Prostate gland (tissue), 2 donors: ENCODE measurements around the gene NXPH1. TPM values are rescaled to one million over a fixed set of nuclear protein-coding genes. Genes with fewer than 3 reads are reported as not detected.

Source experiments
- DNase-seq: peaks from one replicate; pipeline ENCODE4 v3.0.0-alpha.2; 2019; ENCODE audit warnings: low spot score
- H3K27ac ChIP-seq, 2 donors: fragments of 200-600 bp; sonication (generic); 2 replicates each; pipeline ENCODE4 v1.5.1; 2017 to 2019
- H3K27me3 ChIP-seq: fragments of 200-600 bp; sonication (generic); replicated peaks from 2 replicates; pipeline ENCODE4 v1.5.1; 2019; ENCODE audit not compliant: insufficient read depth
- H3K36me3 ChIP-seq, 2 donors: fragments of 200-600 bp; sonication (generic); 1 replicate in 1 of 2; 2 replicates in 1 of 2; pipeline versions ENCODE4 v1.5.1 to v1.8.1; 2017 to 2019
- H3K4me1 ChIP-seq: fragments of 200-600 bp; sonication (generic); replicated peaks from 2 replicates; pipeline ENCODE4 v1.5.1; 2019
- H3K4me3 ChIP-seq, 2 donors: fragments of 200-600 bp; sonication (generic); 2 replicates each; pipeline ENCODE4 v1.5.1; 2017 to 2019
- H3K9me3 ChIP-seq: fragments of 200-600 bp; sonication (generic); 2 replicates; pipeline ENCODE4 v1.5.1; 2017
- CTCF ChIP-seq, 4 experiments: fragments of 200-600 bp in 2 of 4; fragments of 450-650 bp in 2 of 4; sonication (generic) in 2 of 4; IDR thresholded peaks; 1 replicate in 3 of 4; 2 replicates in 1 of 4; pipeline ENCODE4 v1.5.1; 2016 to 2019; ENCODE audit warnings: antibody characterized with exemption in 4 of 4, mild to moderate bottlenecking in 2 of 4, moderate library complexity in 2 of 4
- POLR2A ChIP-seq: fragments of 450-650 bp; IDR thresholded peaks from one replicate; pipeline ENCODE4 v1.6.1; 2016; ENCODE audit warnings: antibody characterized with exemption, mild to moderate bottlenecking
- POLR2AphosphoS5 ChIP-seq: sonication (generic); formaldehyde crosslinking; IDR thresholded peaks from one replicate; pipeline ENCODE4 v1.6.1; 2017; ENCODE audit warnings: antibody characterized with exemption
- WGBS: methylation state at CpG from one replicate; pipeline ENCODE4 v1.1.5; 2018; 5-methylcytosine and 5-hydroxymethylcytosine counted together
- intact Hi-C: fragments of 100-400 bp; cut with DNase I; formaldehyde crosslinking; loops from one replicate; pipeline ENCODE4 v1.14.2; 2022
- total RNA-seq, 2 donors: library from RNA; depleted of rRNA; stranded (reverse); fragments of >200 nt; gene quantifications; one replicate each; pipeline ENCODE4 v1.1.0, GENCODE V29; 2016

The NXPH1 gene
- total RNA-seq, 2 donors from 2014 or later, result not detected

- TF ChIP-seq POLR2A, result no peak
- no peak for TF ChIP-seq POLR2AphosphoS5
- no peak for TF ChIP-seq CTCF (IDR thresholded peaks at IDR 0.05)
- no peaks in the 10 kb centered on the region for H3K9me3 ChIP-seq
- H3K27me3 ChIP-seq, result no peaks in the 10 kb centered on the region
- no peak for DNase-seq
- no peaks in the 10 kb centered on the region for H3K36me3 ChIP-seq
- no peak overlapping the region for H3K4me3 ChIP-seq
- intact Hi-C loops, result no loop called here
- H3K4me1 ChIP-seq, result no peaks in the 10 kb centered on the region
- H3K27ac ChIP-seq, result no peak overlapping the region
Measured at GRCh38 chr7:8625612-8626011, 192.2 kb downstream of the NXPH1 start.

GRCh38 chr7:8627325-8627724 lies 193.9 kb downstream of the NXPH1 start:
- H3K9me3 ChIP-seq, result no peaks in the 10 kb centered on the region
- DNase-seq, result no peak
- no peak overlapping the region for H3K4me3 ChIP-seq
- H3K27ac ChIP-seq, result no peak overlapping the region
- H3K36me3 ChIP-seq, result no peaks in the 10 kb centered on the region
- TF ChIP-seq CTCF (IDR thresholded peaks at IDR 0.05) (no peak), POLR2AphosphoS5 (no peak), POLR2A (no peak)
- WGBS, result 22% methylated on average over 2 of the region's 2 CpGs
- H3K27me3 ChIP-seq, result no peaks in the 10 kb centered on the region
- H3K4me1 ChIP-seq, result no peaks in the 10 kb centered on the region
- intact Hi-C loops, result no loop called here

- Histone ChIP-seq H3K4me3 (no peak overlapping the region), H3K36me3 (no peaks in the 10 kb centered on the region), H3K4me1 (no peaks in the 10 kb centered on the region), H3K27me3 (no peaks in the 10 kb centered on the region), H3K27ac (no peak overlapping the region), H3K9me3 (no peaks in the 10 kb centered on the region)
- no peak for DNase-seq
- intact Hi-C loops, result no loop called here
- WGBS, result 92% methylated on average over 7 of the region's 7 CpGs
- no peak for TF ChIP-seq POLR2A
- no peak for TF ChIP-seq POLR2AphosphoS5
- no peak for TF ChIP-seq CTCF (IDR thresholded peaks at IDR 0.05)
Measured at GRCh38 chr7:8628656-8629055, 195.2 kb downstream of the NXPH1 start.

- H3K27me3 ChIP-seq, result no peaks in the 10 kb centered on the region
- intact Hi-C loops, result no loop called here
- no peaks in the 10 kb centered on the region for H3K4me1 ChIP-seq
- H3K27ac ChIP-seq, result no peak overlapping the region
- 22% methylated on average over 3 of the region's 3 CpGs for WGBS
- TF ChIP-seq POLR2AphosphoS5, result no peak
- TF ChIP-seq CTCF (IDR thresholded peaks at IDR 0.05), result no peak
- no peaks in the 10 kb centered on the region for H3K36me3 ChIP-seq
- DNase-seq, result no peak
- H3K9me3 ChIP-seq, result no peaks in the 10 kb centered on the region
- H3K4me3 ChIP-seq, result no peak overlapping the region
Measured at GRCh38 chr7:8629504-8629903, 196.1 kb downstream of the NXPH1 start.

GRCh38 chr7:8637322-8637721 lies 203.9 kb downstream of the NXPH1 start:
- TF ChIP-seq POLR2A, result no peak
- no peak for TF ChIP-seq POLR2AphosphoS5
- no peak for TF ChIP-seq CTCF (IDR thresholded peaks at IDR 0.05)
- no peaks in the 10 kb centered on the region for H3K9me3 ChIP-seq
- H3K36me3 ChIP-seq, result no peaks in the 10 kb centered on the region
- intact Hi-C loops, result no loop called here
- H3K4me1 ChIP-seq, result no peaks in the 10 kb centered on the region
- no peak overlapping the region for H3K4me3 ChIP-seq
- 77% methylated on average over 4 of the region's 4 CpGs for WGBS
- no peaks in the 10 kb centered on the region for H3K27me3 ChIP-seq
- no peak for DNase-seq
- no peak overlapping the region for H3K27ac ChIP-seq
